SK-N-SH treated with all-trans-retinoic acid at 6 μM for 48 hours (cell line): Measurements from ENCODE around the gene TVP23A.

Experiments
- ARNTL ChIP-seq: fragments of 450-650 bp; formaldehyde crosslinking; IDR thresholded peaks from 2 replicates; pipeline ENCODE4 v1.5.0; 2020; ENCODE audit warnings: low read depth, mild to moderate bottlenecking, moderate library complexity, borderline replicate concordance
- BACH2 ChIP-seq: fragments of 250-450 bp; sonication (Bioruptor Pico); IDR thresholded peaks from 2 replicates; pipeline ENCODE4 v1.9.0; 2021; ENCODE audit warnings: mild to moderate bottlenecking, borderline replicate concordance
- CREB5 ChIP-seq: fragments of 250-450 bp; sonication (Bioruptor Pico); IDR thresholded peaks from 2 replicates; pipeline ENCODE4 v1.5.1; 2020; ENCODE audit warnings: low read depth, mild to moderate bottlenecking, moderate library complexity
- CSDC2 ChIP-seq: fragments of 250-450 bp; sonication (Bioruptor Pico); IDR thresholded peaks from 2 replicates; pipeline ENCODE4 v1.5.0; 2020; ENCODE audit warnings: mild to moderate bottlenecking, moderate library complexity
- ESRRG ChIP-seq: fragments of 250-450 bp; sonication (Bioruptor Pico); IDR thresholded peaks from 2 replicates; pipeline ENCODE4 v1.6.1; 2021; ENCODE audit warnings: mild to moderate bottlenecking
- PATZ1 ChIP-seq: fragments of 250-450 bp; sonication (Bioruptor Pico); IDR thresholded peaks from 2 replicates; pipeline ENCODE4 v1.8.0; 2020; ENCODE audit warnings: mild to moderate bottlenecking, moderate library complexity, borderline replicate concordance
- RARB ChIP-seq: fragments of 250-450 bp; sonication (Bioruptor Pico); IDR thresholded peaks from 2 replicates; pipeline ENCODE4 v1.8.0; 2021; ENCODE audit warnings: mild to moderate bottlenecking, moderate library complexity
- TOX ChIP-seq: fragments of 250-450 bp; sonication (Bioruptor Pico); IDR thresholded peaks from 2 replicates; pipeline ENCODE4 v1.8.0; 2021; ENCODE audit warnings: mild to moderate bottlenecking, moderate library complexity, borderline replicate concordance
- TSHZ2 ChIP-seq: fragments of 250-450 bp; sonication (Bioruptor Pico); IDR thresholded peaks from 2 replicates; pipeline ENCODE4 v1.5.0; 2020; ENCODE audit warnings: mild to moderate bottlenecking, moderate library complexity
- ZC3H10 ChIP-seq: fragments of 250-450 bp; sonication (Bioruptor Pico); IDR thresholded peaks from 2 replicates; pipeline ENCODE4 v1.5.1; 2021; ENCODE audit warnings: mild to moderate bottlenecking, moderate library complexity
- ZNF8 ChIP-seq: fragments of 450-650 bp; formaldehyde crosslinking; IDR thresholded peaks from 2 replicates; pipeline ENCODE4 v1.5.0; 2020; ENCODE audit warnings: mild to moderate bottlenecking, moderate library complexity

- TF ChIP-seq ARNTL (CRISPR knock-in tag) (no peak), CSDC2 (CRISPR knock-in tag) (no peak), ESRRG (CRISPR knock-in tag) (no peak), CREB5 (no peak), RARB (CRISPR knock-in tag) (no peak), ZC3H10 (no peak), TOX (CRISPR knock-in tag) (no peak), BACH2 (CRISPR knock-in tag) (no peak), PATZ1 (CRISPR knock-in tag) (no peak), TSHZ2 (CRISPR knock-in tag) (no peak), ZNF8 (CRISPR knock-in tag) (no peak)
Observed at GRCh38 chr16:10859658-10860057, 41.1 kb upstream of the TVP23A start.
